Caco-2 (cell line): ENCODE results near the gene KCNQ1OT1. TPM values are rescaled to one million over a fixed set of nuclear protein-coding genes. Genes with fewer than 3 reads are reported as not detected.

Experiments used
- BruUV-seq: library from RNA; stranded (reverse); fragments of 400-500 nt; replicated peaks from 2 replicates; lab custom pipeline; 2021; lab: Mats Ljungman, UMichigan
- CTCF ChIA-PET: fragments of 300-600 bp; sonication (Branson Sonifier 250); formaldehyde crosslinking; loops from one replicate; lab custom pipeline; 2022; ENCODE audit warnings: antibody characterized with exemption; lab: Charles Lee
- POLR2A ChIA-PET: fragments of 300-600 bp; sonication (Branson Sonifier 250); formaldehyde crosslinking; loops from one replicate; lab custom pipeline; 2022; ENCODE audit warnings: antibody characterized with exemption; lab: Charles Lee
- DNase-seq, 2 experiments: peaks; one replicate each; pipeline versions ENCODE4 v3.0.0 to v3.0.0-alpha.2; 2020 to 2022
- H3K27me3 ChIP-seq: replicated peaks from 2 replicates; pipeline ENCODE4 v1.6.0; 2011; ENCODE audit warnings: low read length; ENCODE audit not compliant: control insufficient read depth, insufficient read depth
- H3K36me3 ChIP-seq: 2 replicates; pipeline ENCODE4 v1.5.1; 2011; ENCODE audit warnings: low read length; ENCODE audit not compliant: control insufficient read depth, insufficient read depth
- H3K4me1 ChIP-seq: fragments of 250-450 bp; sonication (Bioruptor Pico); 2 replicates; pipeline ENCODE4 v1.5.1; 2020; ENCODE audit warnings: mild to moderate bottlenecking
- H3K4me3 ChIP-seq: 2 replicates; pipeline ENCODE4 v1.5.1; 2011; ENCODE audit warnings: low read depth, mild to moderate bottlenecking, control low read depth, low read length
- H3K9me3 ChIP-seq: fragments of 250-450 bp; sonication (Bioruptor Pico); 2 replicates; pipeline ENCODE4 v1.5.1; 2020; ENCODE audit warnings: mild to moderate bottlenecking, moderate library complexity
- H3K27ac Mint-ChIP-seq: one replicate; pipeline ENCODE4 v1.8.0; 2022; ENCODE audit warnings: mixed read lengths; ENCODE audit not compliant: unreplicated experiment
- H3K27me3 Mint-ChIP-seq: one replicate; pipeline ENCODE4 v1.8.0; 2022; ENCODE audit warnings: mixed read lengths; ENCODE audit not compliant: insufficient read depth, unreplicated experiment
- H3K36me3 Mint-ChIP-seq: one replicate; pipeline ENCODE4 v1.8.0; 2022; ENCODE audit warnings: mild to moderate bottlenecking, mixed read lengths; ENCODE audit not compliant: insufficient read depth, unreplicated experiment
- H3K4me1 Mint-ChIP-seq: one replicate; pipeline ENCODE4 v1.8.0; 2022; ENCODE audit warnings: low read depth, mixed read lengths; ENCODE audit not compliant: unreplicated experiment
- H3K4me3 Mint-ChIP-seq: one replicate; pipeline ENCODE4 v1.8.0; 2022; ENCODE audit warnings: mild to moderate bottlenecking, moderate library complexity, mixed read lengths; ENCODE audit not compliant: unreplicated experiment
- H3K9me3 Mint-ChIP-seq: one replicate; pipeline ENCODE4 v1.8.0; 2022; ENCODE audit warnings: mixed read lengths; ENCODE audit not compliant: unreplicated experiment
- intact Hi-C: fragments of 100-400 bp; cut with micrococcal nuclease; formaldehyde crosslinking; loops from one replicate; pipeline ENCODE4 v1.10.0; 2022; ENCODE audit not compliant: unreplicated experiment
- total RNA-seq: library from RNA; stranded (reverse); gene quantifications from 2 replicates; pipeline ENCODE4 v1.2.3, GENCODE V29; 2022
- TF ChIP-seq, protein P1 (sequence below), 2 experiments: fragments of 200-600 bp in 1 of 2; IDR thresholded peaks; 1 replicate in 1 of 2; 2 replicates in 1 of 2; pipeline versions ENCODE4 v1.5.1 to v1.8.0; 2011 to 2022; ENCODE audit warnings: antibody characterized with exemption in 1 of 2, control low read depth in 1 of 2, inconsistent platforms in 1 of 2, low read depth in 1 of 2, low read length in 1 of 2, mild to moderate bottlenecking in 1 of 2, moderate library complexity in 1 of 2; ENCODE audit not compliant: insufficient read depth in 1 of 2, severe bottlenecking in 1 of 2, unreplicated experiment in 1 of 2

The KCNQ1OT1 gene
- total RNA-seq, 1 experiment from 2014 or later, result 7.5 TPM

DNA sequence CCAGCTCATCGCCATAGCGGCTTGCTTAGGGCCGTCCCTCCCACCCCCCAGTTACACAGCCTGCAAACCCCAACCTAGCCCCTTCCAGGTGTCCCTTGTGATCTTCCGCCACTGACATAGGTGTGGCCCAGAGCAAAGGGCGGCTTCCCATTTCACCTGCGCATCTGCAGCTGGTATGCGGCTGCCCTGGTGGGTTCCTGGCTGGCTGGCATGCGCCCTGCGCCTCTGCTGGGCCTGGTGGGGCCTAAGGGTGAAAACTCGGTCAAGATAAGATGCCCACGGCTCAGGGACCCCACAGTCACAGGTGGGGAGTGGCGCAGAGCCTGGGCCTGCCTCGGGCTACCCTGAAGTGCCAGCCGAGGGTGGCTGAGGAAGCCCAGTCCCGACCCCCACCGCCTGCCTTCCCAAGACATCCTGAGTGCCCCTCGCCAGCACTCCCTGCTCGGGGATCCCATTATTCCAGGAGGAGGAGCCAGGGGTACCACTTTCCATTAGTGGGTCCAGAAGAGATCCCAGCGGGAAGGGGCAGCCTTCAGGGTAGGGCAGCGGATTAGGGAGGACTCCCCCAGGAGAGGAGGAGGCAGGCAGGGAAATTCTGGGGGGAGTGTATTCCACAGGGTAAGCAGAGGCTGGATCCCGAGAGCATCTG, 36.9 kb upstream of the KCNQ1OT1 start:
- Mint-ChIP-seq H3K9me3 (no peaks in the 10 kb centered on the region), H3K36me3 (no peaks in the 10 kb centered on the region), H3K4me1 (peaks cover 26% of the 10 kb centered on the region), H3K4me3 (no peak overlapping the region), H3K27me3 (no peaks in the 10 kb centered on the region), H3K27ac (no peak overlapping the region)
- H3K9me3 ChIP-seq, result no peaks in the 10 kb centered on the region
- CTCF ChIA-PET, result no interaction called here
- intact Hi-C loops, result no loop called here
- no TSS peak for BruUV-seq
- DNase-seq, result no peak
- H3K27me3 ChIP-seq, result no peaks in the 10 kb centered on the region
- TF ChIP-seq, protein P1, sequence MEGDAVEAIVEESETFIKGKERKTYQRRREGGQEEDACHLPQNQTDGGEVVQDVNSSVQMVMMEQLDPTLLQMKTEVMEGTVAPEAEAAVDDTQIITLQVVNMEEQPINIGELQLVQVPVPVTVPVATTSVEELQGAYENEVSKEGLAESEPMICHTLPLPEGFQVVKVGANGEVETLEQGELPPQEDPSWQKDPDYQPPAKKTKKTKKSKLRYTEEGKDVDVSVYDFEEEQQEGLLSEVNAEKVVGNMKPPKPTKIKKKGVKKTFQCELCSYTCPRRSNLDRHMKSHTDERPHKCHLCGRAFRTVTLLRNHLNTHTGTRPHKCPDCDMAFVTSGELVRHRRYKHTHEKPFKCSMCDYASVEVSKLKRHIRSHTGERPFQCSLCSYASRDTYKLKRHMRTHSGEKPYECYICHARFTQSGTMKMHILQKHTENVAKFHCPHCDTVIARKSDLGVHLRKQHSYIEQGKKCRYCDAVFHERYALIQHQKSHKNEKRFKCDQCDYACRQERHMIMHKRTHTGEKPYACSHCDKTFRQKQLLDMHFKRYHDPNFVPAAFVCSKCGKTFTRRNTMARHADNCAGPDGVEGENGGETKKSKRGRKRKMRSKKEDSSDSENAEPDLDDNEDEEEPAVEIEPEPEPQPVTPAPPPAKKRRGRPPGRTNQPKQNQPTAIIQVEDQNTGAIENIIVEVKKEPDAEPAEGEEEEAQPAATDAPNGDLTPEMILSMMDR (IDR thresholded peaks at IDR 0.05; ENCODE audit: insufficient read depth in 1 of 2, low read depth in 1 of 2, low read length in 1 of 2, severe bottlenecking in 1 of 2, unreplicated experiment in 1 of 2), result no peak
- peaks cover 27% of the 10 kb centered on the region for H3K4me1 ChIP-seq
- POLR2A ChIA-PET, result no interaction called here
- no peak overlapping the region for H3K4me3 ChIP-seq
- no peaks in the 10 kb centered on the region for H3K36me3 ChIP-seq

- POLR2A ChIA-PET, result no interaction called here
- H3K4me1 ChIP-seq, result peaks cover 24% of the 10 kb centered on the region
- no peak overlapping the region for H3K27ac Mint-ChIP-seq
- no peak for DNase-seq
- no peaks in the 10 kb centered on the region for H3K36me3 Mint-ChIP-seq
- H3K27me3 Mint-ChIP-seq, result no peaks in the 10 kb centered on the region
- H3K4me3 ChIP-seq, result no peak overlapping the region
- TF ChIP-seq, protein P1 (IDR thresholded peaks at IDR 0.05; ENCODE audit: insufficient read depth in 1 of 2, low read depth in 1 of 2, low read length in 1 of 2, severe bottlenecking in 1 of 2, unreplicated experiment in 1 of 2), result no peak
- no peaks in the 10 kb centered on the region for H3K9me3 Mint-ChIP-seq
- no peaks in the 10 kb centered on the region for H3K9me3 ChIP-seq
- CTCF ChIA-PET, result no interaction called here
- H3K4me3 Mint-ChIP-seq, result no peak overlapping the region
- no TSS peak for BruUV-seq
- no peaks in the 10 kb centered on the region for H3K27me3 ChIP-seq
- H3K36me3 ChIP-seq, result no peaks in the 10 kb centered on the region
- peaks cover 17% of the 10 kb centered on the region for H3K4me1 Mint-ChIP-seq
- intact Hi-C loops, result no loop called here
Observed at GRCh38 chr11:2735053-2735589, 35.3 kb upstream of the KCNQ1OT1 start.

GRCh38 chr11:2734181-2735052, 34.6 kb upstream of the KCNQ1OT1 start:
- Mint-ChIP-seq H3K9me3 (no peaks in the 10 kb centered on the region), H3K4me1 (peaks cover 18% of the 10 kb centered on the region), H3K27ac (no peak overlapping the region), H3K27me3 (no peaks in the 10 kb centered on the region), H3K36me3 (no peaks in the 10 kb centered on the region), H3K4me3 (no peak overlapping the region)
- ChIA-PET POLR2A (no interaction called here), CTCF (no interaction called here)
- TF ChIP-seq, protein P1 (IDR thresholded peaks at IDR 0.05; ENCODE audit: insufficient read depth in 1 of 2, low read depth in 1 of 2, low read length in 1 of 2, severe bottlenecking in 1 of 2, unreplicated experiment in 1 of 2), result no peak
- H3K4me3 ChIP-seq, result no peak overlapping the region
- H3K27me3 ChIP-seq, result no peaks in the 10 kb centered on the region
- no TSS peak for BruUV-seq
- H3K9me3 ChIP-seq, result no peaks in the 10 kb centered on the region
- H3K4me1 ChIP-seq, result peaks cover 24% of the 10 kb centered on the region
- DNase-seq, result no peak
- H3K36me3 ChIP-seq, result no peaks in the 10 kb centered on the region
- intact Hi-C loops, result no loop called here
